NCI-H1930 (cell line): ENCODE data around the gene LSS.

ENCODE experiments used
- DNase-seq, 2 experiments: peaks; one replicate each; lab custom pipeline; 2025; lab: John Stamatoyannopoulos, UW

LSS gene

GRCh38 chr21:46228345-46229051, at the start of gene LSS:
LSS (minus strand) TSS chr21:46228774; CDS start chr21:46228745, 29 bp downstream.
- DNase-seq: peak; percentile 95

DNA sequence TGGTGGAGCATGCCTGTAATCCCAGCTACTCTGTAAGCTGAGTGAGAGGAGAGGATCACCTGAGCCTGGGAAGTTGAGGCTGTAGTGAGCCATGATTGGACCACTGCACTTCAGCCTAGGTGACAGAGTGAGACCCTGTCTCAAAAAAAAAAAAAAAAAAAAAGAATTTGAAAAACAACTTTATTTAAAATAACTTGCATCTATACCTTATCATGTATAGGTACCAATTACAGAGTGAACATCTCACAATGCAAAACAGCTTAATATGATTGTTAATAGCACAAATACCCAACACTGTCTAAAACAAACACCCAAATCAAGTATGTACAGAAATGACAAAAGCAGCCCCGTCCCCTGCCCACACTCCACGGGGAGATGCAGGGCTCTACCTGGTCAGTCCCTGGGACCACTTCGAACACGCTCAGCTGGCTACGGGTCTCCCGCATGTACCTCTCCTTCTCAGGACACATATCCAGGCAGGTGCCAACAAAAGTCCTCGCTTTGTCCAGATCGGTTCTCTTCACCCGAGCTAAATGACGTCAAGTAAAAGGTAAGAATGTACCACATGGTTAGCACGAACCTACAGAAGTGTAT, 46.3 kb upstream of the LSS start:
- DNase-seq: no peak

- DNase-seq: no peak
Measured at GRCh38 chr21:46273341-46273740, 44.8 kb upstream of the LSS start.

DNA sequence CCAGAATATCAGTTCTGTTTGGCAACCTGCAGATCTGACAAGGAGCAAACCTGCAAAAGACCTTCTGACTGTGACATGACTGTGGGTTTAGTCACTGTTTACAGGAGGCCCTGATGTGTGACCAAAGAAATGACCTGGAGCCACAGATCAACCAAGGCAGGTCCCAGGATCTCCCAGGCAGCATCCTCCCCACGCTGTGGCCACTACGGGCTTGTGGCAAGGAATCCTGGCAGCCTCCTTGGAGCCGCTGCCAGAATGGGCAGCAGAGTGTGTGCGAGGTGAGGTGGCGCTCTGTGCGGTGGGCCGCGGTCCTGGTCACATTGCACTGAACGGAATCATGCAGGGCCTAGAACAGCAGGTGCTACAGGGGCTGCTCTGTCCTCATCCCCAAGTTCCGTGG, 40.9 kb upstream of the LSS start:
- no peak for DNase-seq

DNA sequence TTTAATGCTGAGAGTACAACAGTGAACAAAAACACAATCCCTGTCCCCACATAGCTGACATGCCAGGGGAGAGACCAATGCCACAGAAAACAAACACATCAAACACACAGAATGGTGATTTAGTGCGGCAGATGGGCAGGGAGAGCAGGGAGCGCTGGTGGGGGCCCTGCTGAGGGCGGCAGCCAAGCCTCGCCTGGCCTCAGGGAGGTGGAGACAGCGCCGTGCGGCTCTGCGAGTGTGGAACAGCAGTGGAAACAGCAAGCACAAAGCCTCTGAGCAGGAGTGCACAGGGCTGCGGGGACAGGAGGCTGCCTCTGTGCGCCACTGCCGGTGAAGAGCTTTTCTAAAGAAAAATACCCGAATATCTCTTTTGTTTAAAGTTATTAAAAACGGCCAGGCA, 39.8 kb upstream of the LSS start:
- DNase-seq: no peak

- no peak for DNase-seq
Measured at GRCh38 chr21:46266946-46267345, 38.4 kb upstream of the LSS start.

DNA sequence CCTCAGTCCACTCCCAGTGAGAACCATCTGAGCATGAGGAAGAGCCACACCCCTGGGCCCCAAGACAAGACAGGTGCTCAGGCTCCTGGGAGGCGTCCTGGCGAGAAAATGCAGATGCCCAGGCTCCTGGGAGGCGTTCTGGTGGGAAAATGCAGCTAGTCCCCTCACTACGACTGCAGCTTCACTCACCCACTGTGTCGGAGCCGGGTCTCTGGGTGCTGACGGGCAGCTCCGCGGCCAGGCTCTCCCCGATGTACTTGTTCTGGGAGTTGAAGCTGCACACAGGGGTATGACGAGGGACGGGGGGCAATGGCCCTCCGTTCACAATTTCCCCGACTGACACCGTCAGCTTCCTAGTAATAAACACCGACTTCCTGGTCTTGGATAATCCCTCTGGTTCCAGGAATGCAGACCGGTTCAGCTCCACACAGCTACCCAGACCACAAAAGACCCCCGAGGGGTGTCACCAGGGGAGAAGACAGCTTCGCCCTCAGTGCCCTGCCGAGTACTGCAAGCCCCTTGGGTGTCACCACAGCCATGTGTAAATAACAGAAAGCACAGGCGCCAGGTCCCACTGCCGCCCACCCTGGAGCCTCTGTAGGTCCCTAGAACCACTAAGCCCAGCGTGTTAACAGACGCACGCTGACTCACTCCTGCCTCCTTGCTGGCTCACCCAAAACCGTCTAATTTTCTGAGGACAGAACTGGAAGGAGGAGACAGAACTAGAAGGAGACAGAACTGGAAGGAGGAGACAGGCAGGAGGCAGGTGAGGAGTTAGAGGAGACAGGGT, 37.4 kb upstream of the LSS start:
- no peak for DNase-seq

- DNase-seq: no peak
Measured at GRCh38 chr21:46264690-46265144, 36.1 kb upstream of the LSS start.

DNA sequence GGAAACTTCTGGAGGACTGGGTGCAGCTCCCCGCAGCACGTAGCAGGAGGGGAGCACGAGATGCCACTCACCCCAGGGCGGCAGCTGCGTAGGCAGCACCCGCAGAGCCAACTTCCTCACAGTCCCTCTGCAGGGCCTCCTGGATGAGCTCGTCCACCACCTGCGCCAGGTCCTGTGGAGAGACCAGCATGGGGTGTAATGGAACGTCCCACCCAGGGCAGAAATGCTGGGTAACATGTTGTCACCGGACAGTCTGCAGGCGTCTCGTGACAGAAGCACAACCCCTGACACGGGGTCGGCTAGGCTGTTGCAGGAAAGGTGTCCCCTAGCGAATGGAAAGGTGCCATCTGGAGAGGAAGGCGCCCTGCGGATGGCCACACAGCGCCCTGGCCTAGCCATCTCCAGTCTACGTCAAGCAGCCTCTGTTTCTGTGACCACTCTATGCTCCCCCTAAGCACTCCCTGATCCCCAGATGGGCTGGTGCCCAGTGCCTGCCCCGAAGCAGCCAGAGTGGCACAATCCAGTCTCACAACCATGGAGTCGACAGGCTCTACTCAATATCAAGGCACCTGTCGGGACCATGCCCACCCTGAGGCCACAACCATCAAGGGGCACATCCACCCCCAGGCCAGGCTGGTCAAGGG, 35.6 kb upstream of the LSS start:
- no peak for DNase-seq

DNA sequence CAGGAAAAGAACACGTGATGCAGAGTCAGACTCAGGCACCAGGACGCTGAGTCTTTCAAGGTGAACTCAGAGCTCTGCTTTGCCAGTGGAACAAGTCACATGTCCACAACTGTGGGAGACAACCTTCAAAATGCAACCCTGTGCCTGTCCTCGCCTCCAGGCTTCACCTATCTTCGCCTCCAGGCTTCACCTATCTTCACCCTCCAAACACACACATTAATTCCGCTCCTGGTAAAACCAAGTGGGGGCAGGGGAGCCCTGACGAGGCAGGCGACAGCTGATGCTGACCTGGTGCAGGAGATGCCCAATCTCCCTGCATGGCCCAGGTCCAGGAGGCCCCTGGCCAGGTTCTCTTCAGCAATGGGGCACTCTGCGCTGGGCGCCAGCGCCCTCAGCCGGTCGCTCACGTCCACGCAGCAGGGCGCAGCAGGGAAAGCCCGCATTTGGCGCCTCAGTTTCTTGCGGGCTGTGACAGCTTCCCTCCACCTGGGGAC, 28.0 kb upstream of the LSS start:
- no peak for DNase-seq

- no peak for DNase-seq
Measured at GRCh38 chr21:46255758-46256337, 27.3 kb upstream of the LSS start.

- no peak for DNase-seq
Measured at GRCh38 chr21:46255166-46255565, 26.6 kb upstream of the LSS start.

DNA sequence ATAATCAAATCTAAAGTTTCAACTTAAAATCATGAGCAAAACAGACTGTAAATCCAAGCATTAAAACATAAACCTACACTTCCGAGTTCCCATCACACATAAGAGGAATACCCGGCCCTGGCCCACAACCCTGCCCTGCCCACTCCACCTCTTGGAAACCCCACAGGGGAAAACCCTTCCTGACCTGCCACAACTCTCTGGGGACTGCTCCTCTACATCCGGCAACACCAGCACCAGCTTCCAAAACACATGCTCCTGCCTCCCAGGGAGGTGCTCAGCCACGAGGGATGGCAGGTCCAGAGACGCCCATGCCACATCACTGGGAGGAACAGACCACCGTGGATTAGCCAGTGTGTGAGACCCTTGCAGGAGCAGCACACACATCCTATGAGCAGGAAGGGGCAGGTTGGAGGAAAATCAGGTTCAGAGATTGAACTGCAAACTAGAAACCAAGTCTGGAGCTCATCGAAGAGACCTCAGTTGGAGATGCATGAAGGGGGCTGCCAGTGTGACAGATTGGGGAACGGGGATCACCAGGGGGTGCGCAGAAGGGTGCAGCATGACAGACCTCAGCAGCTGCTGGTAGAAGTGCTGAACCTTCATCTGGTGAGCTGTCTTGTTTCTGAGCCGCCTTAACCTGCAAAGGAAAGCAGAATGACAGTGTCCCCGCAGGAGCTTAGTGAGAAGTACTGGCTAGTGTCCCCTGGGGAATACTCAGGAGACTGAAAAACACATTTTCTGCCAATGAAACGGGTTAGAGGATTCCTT, 25.8 kb upstream of the LSS start:
- DNase-seq: no peak

DNA sequence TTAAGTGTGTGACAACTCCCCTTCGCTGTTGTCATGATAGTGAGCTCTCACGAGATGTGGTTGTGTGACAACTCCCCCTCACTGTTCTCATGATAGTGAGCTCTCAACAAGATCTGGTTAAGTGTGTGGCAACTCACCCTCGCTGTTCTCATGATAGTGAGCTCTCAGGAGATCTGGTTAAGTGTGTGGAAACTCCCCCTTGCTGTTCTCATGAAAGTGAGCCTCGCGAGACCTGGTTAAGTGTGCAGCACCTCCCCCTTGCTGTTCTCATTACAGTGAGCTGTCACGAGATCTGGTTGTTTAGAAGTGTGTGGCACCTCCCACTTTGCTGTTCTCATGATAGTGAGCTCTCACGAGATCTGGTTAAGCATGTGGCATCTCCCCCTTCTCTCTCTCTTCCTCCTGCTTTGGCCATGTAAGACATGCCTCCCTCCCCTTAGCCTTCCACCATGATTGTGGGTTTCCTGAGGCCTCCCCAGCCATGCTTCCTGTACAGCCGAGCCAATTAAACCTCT, 25.1 kb upstream of the LSS start:
- no peak for DNase-seq

- DNase-seq: no peak
Measured at GRCh38 chr21:46252840-46253239, 24.3 kb upstream of the LSS start.

GRCh38 chr21:46250146-46250725, 21.7 kb upstream of the LSS start:
- DNase-seq: no peak

DNA sequence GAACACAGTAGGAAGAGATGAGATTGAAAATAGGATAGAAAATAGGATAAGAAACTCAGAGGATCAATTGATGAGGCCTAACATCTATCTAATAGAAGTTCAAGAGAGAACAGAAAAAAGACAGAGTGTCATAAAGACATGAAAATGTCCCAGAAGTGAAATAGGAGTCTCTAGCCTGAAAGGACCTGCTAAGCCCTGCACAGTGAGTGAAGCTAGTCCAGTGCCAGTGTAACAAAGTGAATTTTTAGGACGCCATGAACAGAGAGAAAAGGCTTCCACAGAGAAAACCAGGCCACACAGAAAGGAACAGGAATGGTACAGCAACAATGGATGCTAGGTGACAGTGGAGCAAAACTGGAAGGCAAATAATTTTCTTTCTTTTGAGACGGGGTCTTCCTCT, 20.3 kb upstream of the LSS start:
- no peak for DNase-seq

DNA sequence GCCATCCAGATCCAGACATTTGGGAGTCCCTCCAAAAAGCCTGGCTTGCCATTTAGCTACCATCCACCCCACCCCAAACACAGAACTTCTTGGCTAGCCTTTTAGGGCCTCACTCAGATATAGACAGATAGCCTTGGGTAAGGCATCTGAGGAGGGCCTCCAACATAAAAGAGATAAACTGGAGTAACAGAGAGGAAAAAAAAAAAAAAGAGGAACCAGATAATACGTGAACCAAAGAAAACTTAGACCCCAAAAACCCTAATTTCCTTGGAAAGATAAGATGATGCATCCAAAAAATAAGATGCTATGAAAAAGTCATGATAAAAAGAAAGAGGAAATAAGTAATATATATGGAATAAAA, 19.8 kb upstream of the LSS start:
- no peak for DNase-seq

GRCh38 chr21:46247699-46248421, 19.3 kb upstream of the LSS start:
- no peak for DNase-seq

DNA sequence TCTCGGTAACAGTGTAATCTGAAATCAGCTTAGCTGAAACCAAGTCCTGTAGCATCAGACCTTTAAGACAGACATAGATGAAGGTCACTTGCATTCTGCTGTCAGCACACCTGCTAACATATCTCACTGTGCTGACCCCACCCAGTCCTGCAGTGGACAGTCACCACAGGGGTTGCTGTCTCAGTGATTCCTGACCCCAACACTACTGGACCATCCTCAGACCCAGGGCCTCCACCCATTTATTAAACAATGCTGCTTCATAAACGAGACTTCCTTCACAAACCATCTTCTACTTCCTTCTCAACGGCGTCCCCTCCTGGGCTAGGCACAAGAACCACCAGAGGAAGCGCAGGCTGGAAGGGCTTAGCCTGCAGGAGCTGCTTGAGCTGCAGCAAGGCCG, 17.8 kb upstream of the LSS start:
- no peak for DNase-seq
